ENCODE results near the gene PLAC1.

The PLAC1 gene

DNA sequence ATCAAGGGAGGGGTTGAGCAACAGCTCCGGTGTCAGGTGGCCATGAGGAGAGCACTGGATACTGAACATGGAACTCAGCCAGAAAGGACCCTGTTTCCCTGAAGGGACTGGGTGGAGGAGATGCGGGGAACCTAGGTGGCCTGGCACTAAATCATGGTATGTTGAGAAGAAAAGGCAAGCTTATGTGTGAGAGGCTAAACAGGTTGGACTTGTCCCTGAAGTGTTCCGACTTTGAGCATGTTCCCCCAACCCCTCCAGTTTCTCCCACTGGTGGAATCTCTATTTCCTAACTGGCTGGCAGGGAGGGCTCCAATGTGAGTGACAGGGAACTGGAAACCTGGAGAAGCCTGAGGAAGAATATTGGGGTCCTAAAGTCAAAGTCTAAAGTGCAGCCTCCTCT is 69.5 kb downstream of the PLAC1 start:
- no peak for DNase-seq (ENCODE audit: low read depth, low spot score)

DNA sequence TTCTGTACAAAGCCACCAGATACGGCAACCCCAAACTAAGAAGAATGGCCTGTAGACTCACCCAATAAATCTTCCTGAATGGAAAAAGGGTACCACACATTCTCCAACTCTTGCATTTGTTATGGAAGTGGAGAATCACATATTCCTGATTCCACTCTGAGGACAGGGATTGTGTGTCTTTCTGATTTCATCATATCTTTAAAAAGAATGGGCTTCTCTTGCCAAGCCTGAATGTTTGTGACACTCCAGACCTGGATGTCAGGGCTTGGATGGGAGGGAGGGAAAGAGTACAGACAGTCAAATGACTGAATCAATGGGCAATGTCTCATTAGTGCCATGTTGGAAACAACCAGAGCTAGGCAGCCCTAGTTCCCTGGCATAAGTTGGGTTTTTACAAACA is 77.4 kb downstream of the PLAC1 start:
- DNase-seq (ENCODE audit: low read depth, low spot score): no peak

GRCh38 chrX:134573683-134574035 is 84.6 kb downstream of the PLAC1 start:
- no peak for DNase-seq (ENCODE audit: low read depth, low spot score)

DNA sequence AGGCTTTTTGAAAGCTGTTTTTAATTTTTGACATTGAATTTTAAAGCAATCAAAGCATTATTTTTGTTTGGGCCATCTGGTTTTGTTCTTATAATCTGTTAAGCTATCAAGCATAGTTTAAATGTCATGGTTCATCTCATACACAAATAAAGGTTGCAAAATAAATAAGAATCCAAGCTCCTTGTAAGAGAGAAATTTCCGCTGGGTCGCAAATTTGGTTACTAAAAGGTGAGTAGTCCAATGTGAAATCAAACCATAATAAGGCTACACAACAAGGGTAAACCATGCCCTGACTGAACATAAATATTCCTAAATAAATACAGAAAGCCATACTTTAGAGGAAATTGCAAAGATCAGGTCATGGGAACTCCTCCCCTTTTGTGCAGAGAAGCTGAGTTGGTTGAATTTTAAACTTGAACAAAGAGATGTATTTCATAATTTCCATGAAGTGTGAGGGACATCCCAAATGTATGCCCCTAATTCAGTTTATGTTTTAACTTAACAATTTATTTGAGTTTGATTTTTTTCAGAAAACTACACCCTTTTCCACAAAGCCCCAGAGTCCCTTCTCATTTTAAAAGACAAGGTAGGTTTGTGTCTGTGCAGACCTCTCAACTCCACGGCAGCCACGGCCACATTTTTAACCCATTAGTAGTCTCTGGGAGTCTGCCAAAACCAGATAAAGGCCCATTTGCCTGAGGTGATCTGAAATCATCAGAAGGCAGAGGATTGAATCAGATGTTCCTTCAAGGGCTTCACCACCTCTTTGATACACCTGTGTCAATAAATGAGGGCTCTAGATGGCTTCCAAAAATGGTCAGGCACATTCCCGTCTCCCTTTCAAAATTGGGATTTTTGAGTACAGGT is 85.2 kb downstream of the PLAC1 start:
- DNase-seq (ENCODE audit: low read depth, low spot score): no peak

GRCh38 chrX:134571796-134572195 is 86.5 kb downstream of the PLAC1 start:
- no peak for DNase-seq (ENCODE audit: low read depth, low spot score)

- DNase-seq (ENCODE audit: low read depth, low spot score): no peak
These were observed 87.4 kb downstream of the PLAC1 start for GRCh38 chrX:134570899-134571298.

DNA sequence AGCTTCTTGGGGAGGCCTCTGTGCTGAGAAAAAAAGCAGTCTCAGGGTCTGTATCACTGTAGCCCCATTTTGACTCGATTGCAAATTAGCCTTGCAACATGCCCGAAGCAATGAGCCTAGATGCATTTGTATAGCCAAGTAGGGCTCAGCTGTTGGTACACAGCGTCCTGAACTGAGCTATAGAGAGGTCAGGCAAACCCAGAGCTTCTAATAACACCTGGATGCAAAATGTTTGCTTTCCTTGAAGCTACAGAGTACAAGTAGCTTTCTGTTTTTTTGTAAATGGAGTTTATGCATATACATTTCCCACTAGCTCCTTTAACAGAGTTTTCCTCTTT is 87.8 kb downstream of the PLAC1 start:
- DNase-seq (ENCODE audit: low read depth, low spot score): no peak

DNA sequence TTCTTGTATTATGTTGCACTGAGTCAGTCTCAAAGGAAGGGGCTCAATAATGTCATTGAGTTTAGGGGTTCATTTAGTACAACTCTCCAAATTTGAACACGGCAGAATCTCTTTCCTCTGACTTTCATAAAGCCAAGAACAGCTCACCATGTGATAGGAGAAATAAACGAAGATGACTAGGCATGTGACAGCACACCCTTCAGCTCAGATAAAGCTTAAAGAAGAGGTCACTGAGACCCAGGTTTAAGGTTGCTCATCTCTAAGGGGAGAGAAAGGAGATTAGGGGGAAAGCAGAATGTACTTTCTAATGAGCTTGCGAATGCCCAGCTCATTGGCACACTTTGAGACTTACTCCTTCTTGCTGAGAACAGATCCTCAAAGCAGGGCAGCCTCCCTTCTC is 89.0 kb downstream of the PLAC1 start:
- no peak for DNase-seq (ENCODE audit: low read depth, low spot score)

GRCh38 chrX:134568285-134569016 is 89.8 kb downstream of the PLAC1 start:
- no peak for DNase-seq (ENCODE audit: low read depth, low spot score)

GRCh38 chrX:134566506-134566905 is 91.8 kb downstream of the PLAC1 start:
- DNase-seq (ENCODE audit: low read depth, low spot score): no peak

DNA sequence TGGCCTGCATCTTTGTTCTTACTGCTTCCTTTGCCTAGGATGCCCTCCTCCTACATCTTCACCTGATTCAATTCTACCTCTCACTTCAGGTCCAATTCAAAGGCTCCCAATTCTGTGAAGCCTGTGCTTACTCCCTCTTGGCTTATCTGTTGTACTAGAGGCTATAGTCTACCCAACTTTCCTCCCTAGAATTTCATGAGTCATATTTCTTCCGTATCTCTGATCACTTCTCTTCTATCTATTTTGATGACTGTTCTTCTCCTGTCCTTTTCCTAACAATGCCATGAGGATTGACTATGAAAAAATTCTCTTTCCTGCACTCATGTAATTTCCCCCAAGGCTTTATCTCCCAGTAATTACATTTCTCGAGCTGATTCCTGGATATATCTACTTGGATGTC is 96.3 kb downstream of the PLAC1 start:
- DNase-seq (ENCODE audit: low read depth, low spot score): no peak

- DNase-seq (ENCODE audit: low read depth, low spot score): no peak
These were observed 100.1 kb downstream of the PLAC1 start for GRCh38 chrX:134558133-134558532.

DNA sequence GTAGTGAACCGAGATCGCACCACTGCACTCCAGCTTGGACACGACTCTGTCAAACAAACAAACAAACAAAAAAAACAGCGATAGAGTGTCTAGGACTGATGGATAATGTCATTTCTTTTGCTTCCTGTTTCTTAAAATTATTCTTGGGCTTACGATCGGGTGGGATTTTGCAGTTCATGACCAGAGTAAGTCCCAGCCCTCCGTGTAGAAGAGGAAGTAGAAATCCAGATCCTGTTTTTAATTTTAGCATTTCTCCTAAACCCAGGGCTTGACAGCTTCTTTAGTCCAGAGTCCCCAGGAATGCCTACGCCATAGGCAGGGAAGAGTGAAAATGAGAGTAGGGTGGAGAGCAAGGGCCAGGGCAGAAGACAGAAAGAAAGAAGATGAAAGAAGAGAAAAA is 104.0 kb downstream of the PLAC1 start:
- no peak for DNase-seq (ENCODE audit: low read depth, low spot score)

- DNase-seq (ENCODE audit: low read depth, low spot score): no peak
These were observed 105.9 kb downstream of the PLAC1 start for GRCh38 chrX:134552351-134552750.

DNA sequence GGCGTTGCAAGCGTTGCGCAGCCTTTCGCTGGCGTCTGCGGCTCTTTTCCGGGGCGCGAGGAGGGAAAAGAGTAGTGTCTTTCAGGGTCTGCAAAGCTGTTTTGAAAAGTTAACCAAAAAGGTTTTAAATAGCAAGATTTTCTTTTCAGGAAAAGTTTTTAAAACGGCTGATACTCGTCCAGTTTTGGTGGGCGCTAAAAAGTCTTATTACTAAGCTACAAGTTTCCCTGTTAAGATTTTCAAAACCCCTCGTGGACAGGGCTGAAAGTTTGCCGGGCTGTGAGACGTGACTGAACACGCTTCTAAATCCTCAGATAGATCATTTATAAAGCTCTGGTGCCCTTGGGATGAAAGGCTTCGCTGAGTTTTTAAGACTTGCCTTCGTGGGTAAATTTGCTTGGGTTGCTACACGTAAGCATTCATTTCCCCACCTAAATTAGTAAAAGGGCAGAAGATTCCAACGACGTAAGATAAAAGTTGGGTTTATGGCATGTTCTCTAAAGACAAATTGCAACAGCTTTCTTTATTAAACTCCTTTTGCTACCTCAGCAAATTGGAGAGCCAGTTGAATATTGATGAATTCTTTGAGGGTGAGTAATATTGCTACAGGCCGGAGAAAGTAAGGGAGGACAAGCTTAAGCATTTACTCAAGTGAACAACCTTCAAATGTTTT is 106.8 kb downstream of the PLAC1 start:
- DNase-seq (ENCODE audit: low read depth, low spot score): no peak

GRCh38 chrX:134548257-134549201 is 109.7 kb downstream of the PLAC1 start:
- no peak for DNase-seq (ENCODE audit: low read depth, low spot score)

DNA sequence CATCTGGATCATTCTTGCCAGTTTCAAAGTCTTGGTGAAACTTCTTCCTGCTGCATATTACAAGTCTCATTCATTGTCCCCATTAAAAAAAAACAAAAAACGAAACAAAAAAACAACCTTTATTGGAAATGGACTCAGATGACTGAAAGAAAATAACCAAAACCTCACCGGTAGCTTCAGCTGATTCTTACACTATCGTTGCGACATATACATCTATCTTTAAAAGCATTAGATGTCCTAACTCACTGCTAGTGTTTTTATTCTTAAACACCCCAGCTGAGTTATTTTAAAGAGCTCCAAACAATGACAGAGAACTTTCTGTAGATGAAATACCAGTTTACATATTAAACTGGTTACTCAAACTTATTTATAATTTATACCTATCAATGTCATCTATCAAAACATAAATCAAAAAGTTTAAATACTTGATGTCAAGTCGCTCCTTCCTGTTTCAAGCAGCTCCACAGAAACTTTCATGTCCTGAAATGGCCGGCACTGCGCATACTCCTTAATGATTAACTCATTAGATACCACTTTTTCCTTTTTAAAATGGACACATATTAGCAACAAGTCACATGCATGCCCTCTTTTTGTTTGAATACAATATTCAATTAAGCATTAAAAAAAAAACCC is 111.1 kb downstream of the PLAC1 start:
- DNase-seq (ENCODE audit: low read depth, low spot score): no peak

- no peak for DNase-seq (ENCODE audit: low read depth, low spot score)
These were observed 112.1 kb downstream of the PLAC1 start for GRCh38 chrX:134546187-134546586.

DNA sequence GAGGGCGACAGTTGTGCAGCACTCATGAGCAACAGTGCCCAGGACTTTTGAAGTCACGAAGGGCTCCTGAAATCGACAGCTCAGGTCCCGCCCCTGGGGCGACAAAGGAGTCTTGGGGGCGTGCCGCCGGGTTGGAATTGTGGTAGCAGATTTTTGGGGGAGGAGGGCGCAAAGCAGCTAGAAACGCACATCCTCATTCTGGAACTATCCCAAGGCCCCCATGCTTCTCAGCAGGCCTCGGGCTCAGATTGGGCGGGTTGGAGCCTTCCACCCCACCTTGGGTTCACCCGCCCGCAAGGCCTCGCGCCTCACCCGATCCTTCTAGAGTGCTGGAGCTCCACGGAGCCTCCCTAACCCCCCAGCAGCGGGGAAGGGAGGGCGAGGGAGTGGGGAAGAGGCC is 112.8 kb downstream of the PLAC1 start:
- no peak for DNase-seq (ENCODE audit: low read depth, low spot score)

DNA sequence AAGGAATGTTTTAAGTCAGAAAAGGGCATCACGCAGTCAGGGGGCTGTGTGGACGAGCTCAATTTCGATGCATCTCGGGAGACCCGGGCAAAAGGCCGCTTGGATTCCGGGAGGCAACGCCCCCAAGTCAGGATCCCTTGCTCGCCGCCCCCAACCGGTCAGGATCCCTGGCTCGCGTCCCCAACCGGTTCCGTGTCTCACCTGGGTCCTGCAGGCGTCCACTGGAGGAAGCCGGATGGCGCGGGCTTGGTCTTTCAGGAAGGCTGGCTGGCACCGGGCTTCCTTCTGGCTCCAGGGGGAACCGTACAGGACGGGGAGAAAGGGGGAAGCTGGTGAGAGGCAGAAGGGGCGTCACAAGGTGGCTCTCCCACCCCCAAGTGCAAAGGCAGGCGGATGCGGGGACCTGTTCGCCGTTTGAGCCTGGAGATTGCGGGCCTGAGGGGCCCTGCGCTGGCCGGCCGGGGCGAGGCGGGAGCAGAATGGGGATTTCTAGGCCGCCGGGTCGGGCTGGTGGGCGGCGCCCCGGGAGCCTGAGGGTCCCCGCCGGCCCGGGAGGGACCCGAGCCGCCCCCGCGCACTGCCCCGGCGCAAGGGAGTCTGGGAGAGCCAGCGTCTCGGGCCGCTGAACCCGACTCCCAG is 113.6 kb downstream of the PLAC1 start:
- no peak for DNase-seq (ENCODE audit: low read depth, low spot score)

DNA sequence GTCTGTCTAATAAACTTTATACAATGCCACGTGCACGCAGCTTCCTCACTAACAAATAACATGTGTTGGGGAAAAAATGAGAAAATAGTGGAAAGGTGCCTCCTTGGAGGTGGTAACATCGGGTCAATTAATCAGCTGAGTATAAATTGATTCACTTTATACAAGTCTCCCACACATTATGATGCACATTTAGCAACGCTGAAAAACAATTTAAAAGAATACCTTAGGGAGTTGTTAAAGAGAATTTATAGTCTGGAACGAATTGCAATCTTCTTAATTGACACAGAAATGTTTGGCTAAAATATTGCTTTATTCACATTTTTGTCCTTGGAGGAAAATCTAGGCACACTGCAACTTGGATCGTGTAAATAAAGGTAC is 114.1 kb downstream of the PLAC1 start:
- no peak for DNase-seq (ENCODE audit: low read depth, low spot score)
